Fibroblast of lung (primary cell): Measurements from ENCODE around the gene PSMD2.

Experiments
- EZH2 ChIP-seq: IDR thresholded peaks from 2 replicates; pipeline ENCODE4 v1.5.1; 2012; ENCODE audit warnings: low read length, control low read depth, mild to moderate bottlenecking; ENCODE audit errors: missing control alignments
- TF ChIP-seq, protein P1 (sequence below), 2 donors: IDR thresholded peaks in 1 of 2; conservative IDR thresholded peaks in 1 of 2; 1 replicate in 1 of 2; 2 replicates in 1 of 2; pipeline ENCODE4 v1.5.1; 2011 to 2012; ENCODE audit warnings: low read length in 2 of 2, control low read depth in 1 of 2, inconsistent platforms in 1 of 2, low read depth in 1 of 2, mild to moderate bottlenecking in 1 of 2

DNA sequence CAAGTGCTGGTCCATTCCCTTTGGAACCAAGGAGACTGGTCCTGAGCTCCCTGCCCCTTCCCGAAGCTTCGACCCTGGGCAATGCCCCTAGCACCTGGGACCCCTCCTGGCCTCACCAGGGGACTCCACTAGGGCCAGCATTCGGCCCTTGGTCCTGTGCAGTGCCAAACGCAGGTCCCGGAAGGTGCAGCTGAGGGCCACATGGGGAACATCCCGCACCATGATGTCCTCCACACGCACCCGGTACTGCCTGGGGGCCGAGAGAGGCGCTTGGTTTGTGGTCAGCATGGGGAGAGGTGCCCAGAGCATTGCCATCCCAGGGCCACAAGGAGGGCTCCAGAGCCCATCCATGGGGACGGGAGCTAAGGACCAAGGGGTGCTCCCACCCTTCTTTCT lies 54.5 kb downstream of the PSMD2 start:
- TF ChIP-seq, protein P1, sequence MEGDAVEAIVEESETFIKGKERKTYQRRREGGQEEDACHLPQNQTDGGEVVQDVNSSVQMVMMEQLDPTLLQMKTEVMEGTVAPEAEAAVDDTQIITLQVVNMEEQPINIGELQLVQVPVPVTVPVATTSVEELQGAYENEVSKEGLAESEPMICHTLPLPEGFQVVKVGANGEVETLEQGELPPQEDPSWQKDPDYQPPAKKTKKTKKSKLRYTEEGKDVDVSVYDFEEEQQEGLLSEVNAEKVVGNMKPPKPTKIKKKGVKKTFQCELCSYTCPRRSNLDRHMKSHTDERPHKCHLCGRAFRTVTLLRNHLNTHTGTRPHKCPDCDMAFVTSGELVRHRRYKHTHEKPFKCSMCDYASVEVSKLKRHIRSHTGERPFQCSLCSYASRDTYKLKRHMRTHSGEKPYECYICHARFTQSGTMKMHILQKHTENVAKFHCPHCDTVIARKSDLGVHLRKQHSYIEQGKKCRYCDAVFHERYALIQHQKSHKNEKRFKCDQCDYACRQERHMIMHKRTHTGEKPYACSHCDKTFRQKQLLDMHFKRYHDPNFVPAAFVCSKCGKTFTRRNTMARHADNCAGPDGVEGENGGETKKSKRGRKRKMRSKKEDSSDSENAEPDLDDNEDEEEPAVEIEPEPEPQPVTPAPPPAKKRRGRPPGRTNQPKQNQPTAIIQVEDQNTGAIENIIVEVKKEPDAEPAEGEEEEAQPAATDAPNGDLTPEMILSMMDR (conservative IDR thresholded peaks at IDR 0.05 in 1 of 2, IDR thresholded peaks at IDR 0.05 in 1 of 2; ENCODE audit: low read depth in 1 of 2, low read length in 2 of 2), result no peak
- no peak for TF ChIP-seq EZH2
